Activated CD4-positive, CD25-positive, alpha-beta regulatory T cell treated with anti-CD3 and anti-CD28 coated beads, Interleukin-2, amount 50 U/mL, for 72 hours (primary cell): ENCODE data around the gene KCTD8.

ENCODE experiments used
- DNase-seq: peaks from one replicate; pipeline ENCODE4 v3.0.0; 2021

Gene KCTD8

DNA sequence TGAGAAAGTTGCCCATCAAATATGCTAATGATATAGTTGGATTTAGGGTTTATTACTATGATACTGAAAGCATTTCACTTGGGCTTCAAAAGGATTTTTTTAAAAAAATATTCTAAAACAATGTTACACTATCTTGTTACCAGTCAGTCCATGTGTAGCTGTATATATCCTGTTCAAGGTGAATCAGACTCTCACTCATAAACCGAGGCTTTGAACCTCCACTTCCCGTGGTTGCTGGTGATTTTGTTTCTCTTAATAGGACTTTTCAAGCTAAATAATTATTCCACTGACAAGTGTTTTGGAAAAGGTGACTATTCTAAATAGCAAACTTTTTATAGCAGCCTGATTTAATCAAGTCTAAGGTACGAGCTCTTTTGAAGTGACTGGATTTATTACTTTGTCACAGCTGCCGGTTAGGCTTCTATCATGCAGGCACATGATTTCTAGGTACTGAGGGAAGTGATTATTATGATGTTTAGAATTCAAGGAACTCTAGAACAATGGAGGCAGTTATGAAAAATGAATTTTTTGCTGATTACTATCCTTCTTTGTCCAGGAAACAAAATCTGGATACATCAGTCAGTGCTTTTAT is 287.7 kb downstream of the KCTD8 start:
- no peak for DNase-seq

GRCh38 chr4:44159991-44160390 is 288.6 kb downstream of the KCTD8 start:
- no peak for DNase-seq

- no peak for DNase-seq
Observed at GRCh38 chr4:44157611-44158277, 290.9 kb downstream of the KCTD8 start.

- DNase-seq, result no peak
Observed at GRCh38 chr4:44150091-44150576, 298.5 kb downstream of the KCTD8 start.

- DNase-seq, result no peak
Observed at GRCh38 chr4:44149282-44149681, 299.3 kb downstream of the KCTD8 start.

DNA sequence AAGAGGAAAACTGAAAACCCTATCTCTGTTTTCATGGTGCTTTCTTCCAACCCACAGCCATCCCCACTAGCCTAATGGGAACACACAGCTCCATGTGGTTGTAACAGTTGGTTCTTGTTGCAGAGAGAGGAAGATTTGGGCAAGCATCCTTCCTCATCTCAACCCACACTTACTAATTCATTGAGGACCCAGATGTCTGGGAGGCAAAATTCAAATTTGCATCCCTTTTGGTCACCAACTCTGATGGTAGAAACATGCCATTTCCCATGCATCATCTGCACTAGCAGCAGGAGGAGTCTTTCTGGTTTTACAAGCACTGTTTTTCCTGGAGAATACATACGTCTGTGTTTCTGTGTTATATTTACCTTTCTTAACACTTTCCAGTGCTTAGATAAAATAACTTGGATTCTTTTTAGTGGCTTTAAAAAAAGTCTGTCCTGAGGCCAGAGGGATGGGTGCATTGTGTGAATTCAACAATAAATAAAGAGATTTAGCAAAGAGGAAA is 301.0 kb downstream of the KCTD8 start:
- DNase-seq, result no peak

- DNase-seq, result no peak
Observed at GRCh38 chr4:44146516-44146915, 302.1 kb downstream of the KCTD8 start.

DNA sequence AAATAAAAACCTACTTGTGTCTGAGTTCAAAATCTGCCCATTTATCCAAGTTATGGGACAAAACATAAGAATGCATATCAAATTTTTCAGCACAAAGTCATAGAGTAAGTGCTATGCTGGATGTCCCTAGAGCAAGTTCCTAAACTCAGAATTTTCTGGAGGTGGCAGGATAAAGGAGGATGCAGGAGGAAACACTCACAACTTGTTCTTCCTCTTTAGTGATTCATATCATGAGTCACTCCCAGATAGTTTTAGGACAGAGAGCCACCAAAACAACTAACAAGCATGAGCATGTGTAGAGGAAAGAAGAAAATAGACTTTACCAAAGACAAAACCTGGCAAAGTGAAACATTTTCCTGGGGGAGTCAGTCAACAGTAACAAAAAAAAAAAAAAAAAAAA is 302.7 kb downstream of the KCTD8 start:
- DNase-seq, result no peak

DNA sequence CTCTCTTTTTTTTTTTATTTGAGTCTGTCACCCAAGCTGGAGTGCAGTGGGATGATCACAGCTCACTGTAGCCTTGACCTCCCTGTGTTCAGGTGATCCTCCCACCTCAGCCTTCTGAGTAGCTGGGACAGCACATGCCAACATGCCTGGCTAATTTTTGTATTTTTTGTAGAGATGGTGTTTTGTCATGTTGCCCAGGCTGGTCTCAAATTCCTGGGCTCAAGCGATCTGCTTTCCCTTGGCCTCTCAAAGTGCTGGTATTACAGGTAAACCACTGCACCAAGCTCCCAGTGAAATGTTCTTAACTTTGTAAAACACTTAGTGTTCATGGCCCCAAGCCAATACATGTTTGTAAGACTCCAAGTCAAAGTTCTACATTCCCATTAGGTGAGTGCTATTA is 316.1 kb downstream of the KCTD8 start:
- no peak for DNase-seq
